ENCODE results near the gene GDPD1.

The GDPD1 gene

DNA sequence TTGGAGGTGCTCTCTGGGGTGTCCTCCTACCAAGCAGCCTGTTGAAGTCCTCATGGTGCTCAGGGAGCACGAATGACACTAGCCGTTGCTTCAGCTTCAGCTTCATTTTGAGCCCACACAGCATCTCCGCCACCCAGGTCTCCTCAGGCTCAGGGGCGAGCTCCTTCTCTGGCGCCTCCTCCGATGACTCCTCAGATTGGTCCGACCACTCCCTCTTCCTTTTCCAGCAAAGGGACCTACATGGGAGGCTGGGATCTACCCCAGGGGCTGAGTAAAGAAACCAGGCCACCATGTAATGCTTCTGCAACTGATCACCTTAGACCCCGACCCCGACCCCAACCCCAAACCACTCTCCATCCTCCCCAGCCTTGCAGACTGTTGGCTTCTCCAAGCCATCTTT is 38.8 kb upstream of the GDPD1 start:
- Histone ChIP-seq H3K27me3 (ENCODE audit: low read length) (no peaks in the 10 kb centered on the region), H4K20me1 (ENCODE audit: low read depth, low read length) (no peaks in the 10 kb centered on the region), H3K4me3 (ENCODE audit: insufficient read depth, low read length, poor library complexity, severe bottlenecking) (no peak overlapping the region), H3K4me2 (ENCODE audit: low read depth, low read length, poor library complexity, severe bottlenecking) (no peak overlapping the region), H3K27ac (ENCODE audit: low read depth, low read length) (no peak overlapping the region), H3K9ac (ENCODE audit: low read length) (no peak overlapping the region), H2AFZ (ENCODE audit: low read depth, low read length, severe bottlenecking) (no peak overlapping the region), H3F3A (ENCODE audit: insufficient read depth) (no peaks in the 10 kb centered on the region), H3K9me3 (ENCODE audit: insufficient read depth, low read length) (no peaks in the 10 kb centered on the region), H3K36me3 (ENCODE audit: low read length) (peaks cover 14% of the 10 kb centered on the region; the same call in 1 of the 2 replicates), H3K79me2 (ENCODE audit: insufficient read depth, low read length) (0 out of 2 replicates have a peak, but pooled peaks cover 3% of the 10 kb centered on the region), H3K9me2 (replicated peaks; ENCODE audit: insufficient read depth, low read length) (no peaks in the 10 kb centered on the region)
- no peak for TF ChIP-seq EZH2phosphoT487 (conservative IDR thresholded peaks at IDR 0.05; ENCODE audit: low read length)
- TF ChIP-seq, protein P1, sequence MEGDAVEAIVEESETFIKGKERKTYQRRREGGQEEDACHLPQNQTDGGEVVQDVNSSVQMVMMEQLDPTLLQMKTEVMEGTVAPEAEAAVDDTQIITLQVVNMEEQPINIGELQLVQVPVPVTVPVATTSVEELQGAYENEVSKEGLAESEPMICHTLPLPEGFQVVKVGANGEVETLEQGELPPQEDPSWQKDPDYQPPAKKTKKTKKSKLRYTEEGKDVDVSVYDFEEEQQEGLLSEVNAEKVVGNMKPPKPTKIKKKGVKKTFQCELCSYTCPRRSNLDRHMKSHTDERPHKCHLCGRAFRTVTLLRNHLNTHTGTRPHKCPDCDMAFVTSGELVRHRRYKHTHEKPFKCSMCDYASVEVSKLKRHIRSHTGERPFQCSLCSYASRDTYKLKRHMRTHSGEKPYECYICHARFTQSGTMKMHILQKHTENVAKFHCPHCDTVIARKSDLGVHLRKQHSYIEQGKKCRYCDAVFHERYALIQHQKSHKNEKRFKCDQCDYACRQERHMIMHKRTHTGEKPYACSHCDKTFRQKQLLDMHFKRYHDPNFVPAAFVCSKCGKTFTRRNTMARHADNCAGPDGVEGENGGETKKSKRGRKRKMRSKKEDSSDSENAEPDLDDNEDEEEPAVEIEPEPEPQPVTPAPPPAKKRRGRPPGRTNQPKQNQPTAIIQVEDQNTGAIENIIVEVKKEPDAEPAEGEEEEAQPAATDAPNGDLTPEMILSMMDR (IDR thresholded peaks at IDR 0.05; ENCODE audit: insufficient read depth, low read length, poor library complexity, severe bottlenecking) = no peak

DNA sequence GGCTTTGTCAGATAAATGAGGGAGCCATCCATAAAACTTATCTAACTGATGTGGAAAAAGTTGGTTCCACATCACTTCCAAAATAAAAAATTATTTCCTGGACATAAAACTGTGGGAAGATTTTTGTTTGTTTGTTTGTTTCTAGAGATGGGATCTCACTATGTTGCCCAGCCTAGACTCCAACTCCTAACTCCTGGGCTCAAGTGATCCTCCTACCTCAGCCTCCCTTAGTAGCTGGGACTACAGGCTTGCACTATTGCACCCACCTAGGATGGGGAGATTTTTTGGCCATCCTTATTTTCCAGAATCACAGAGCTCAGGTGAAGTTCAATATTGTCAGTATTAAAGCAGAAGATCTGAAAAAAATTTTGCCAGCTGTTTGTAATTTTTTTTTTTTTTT is 34.3 kb upstream of the GDPD1 start:
- Histone ChIP-seq H3K27me3 (ENCODE audit: low read length) (no peaks in the 10 kb centered on the region), H3K27ac (ENCODE audit: low read depth, low read length) (no peak overlapping the region), H3K9ac (ENCODE audit: low read length) (no peak overlapping the region), H3K4me2 (ENCODE audit: low read depth, low read length, poor library complexity, severe bottlenecking) (no peak overlapping the region), H3K36me3 (ENCODE audit: low read length) (peaks cover 22% of the 10 kb centered on the region; the same call in 1 of the 2 replicates), H4K20me1 (ENCODE audit: low read depth, low read length) (no peaks in the 10 kb centered on the region), H3F3A (ENCODE audit: insufficient read depth) (0 out of 2 replicates have a peak, but pooled peaks cover 4% of the 10 kb centered on the region), H3K9me3 (ENCODE audit: insufficient read depth, low read length) (no peaks in the 10 kb centered on the region), H3K9me2 (replicated peaks; ENCODE audit: insufficient read depth, low read length) (no peaks in the 10 kb centered on the region), H3K4me3 (ENCODE audit: insufficient read depth, low read length, poor library complexity, severe bottlenecking) (no peak overlapping the region), H2AFZ (ENCODE audit: low read depth, low read length, severe bottlenecking) (no peak overlapping the region), H3K79me2 (ENCODE audit: insufficient read depth, low read length) (no peaks in the 10 kb centered on the region)
- TF ChIP-seq EZH2phosphoT487 (conservative IDR thresholded peaks at IDR 0.05; ENCODE audit: low read length) = no peak
- TF ChIP-seq, protein P1 (IDR thresholded peaks at IDR 0.05; ENCODE audit: insufficient read depth, low read length, poor library complexity, severe bottlenecking) = no peak

DNA sequence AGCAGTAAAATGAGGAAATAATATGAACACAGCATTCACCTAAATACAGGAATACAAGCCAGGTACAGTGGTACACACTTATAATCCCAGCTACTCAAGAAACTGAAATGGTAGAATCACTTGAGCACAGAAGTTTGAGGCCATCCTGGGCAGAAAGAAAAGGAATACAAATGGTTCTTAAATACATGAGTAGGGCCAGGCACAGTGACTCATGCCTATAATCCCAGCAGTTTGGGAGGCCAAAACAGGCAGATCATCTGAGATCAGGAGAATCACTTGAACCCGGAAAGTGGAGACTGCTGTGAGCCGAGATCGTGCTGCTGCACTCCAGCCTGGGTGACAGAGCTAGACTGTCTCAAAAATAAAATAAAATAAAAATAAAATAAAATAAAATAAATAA is 33.5 kb upstream of the GDPD1 start:
- Histone ChIP-seq H3K4me3 (ENCODE audit: insufficient read depth, low read length, poor library complexity, severe bottlenecking) (no peak overlapping the region), H3K27ac (ENCODE audit: low read depth, low read length) (no peak overlapping the region), H4K20me1 (ENCODE audit: low read depth, low read length) (no peaks in the 10 kb centered on the region), H3K79me2 (ENCODE audit: insufficient read depth, low read length) (no peaks in the 10 kb centered on the region), H3K36me3 (ENCODE audit: low read length) (peaks cover 22% of the 10 kb centered on the region; the same call in 1 of the 2 replicates), H3K9me3 (ENCODE audit: insufficient read depth, low read length) (no peaks in the 10 kb centered on the region), H3F3A (ENCODE audit: insufficient read depth) (0 out of 2 replicates have a peak, but pooled peaks cover 4% of the 10 kb centered on the region), H3K9ac (ENCODE audit: low read length) (no peak overlapping the region), H3K9me2 (replicated peaks; ENCODE audit: insufficient read depth, low read length) (no peaks in the 10 kb centered on the region), H3K27me3 (ENCODE audit: low read length) (no peaks in the 10 kb centered on the region), H2AFZ (ENCODE audit: low read depth, low read length, severe bottlenecking) (no peak overlapping the region), H3K4me2 (ENCODE audit: low read depth, low read length, poor library complexity, severe bottlenecking) (no peak overlapping the region)
- TF ChIP-seq, protein P1 (IDR thresholded peaks at IDR 0.05; ENCODE audit: insufficient read depth, low read length, poor library complexity, severe bottlenecking) = no peak
- no peak for TF ChIP-seq EZH2phosphoT487 (conservative IDR thresholded peaks at IDR 0.05; ENCODE audit: low read length)

Data from SU-DHL-6 (cell line).